Bronchial epithelial cell (primary cell): ENCODE results near the gene NEK11. TPM values are rescaled to one million over a fixed set of nuclear protein-coding genes. Genes with fewer than 3 reads are reported as not detected.
"Not testable (repeated sequence)": the region's sequence is repeated elsewhere in the genome, so short reads cannot be mapped to it uniquely, and the experiment has no call there.

Source experiments
- DNase-seq: peaks from one replicate; pipeline ENCODE4 v3.0.0-alpha.2; 2010; ENCODE audit warnings: low read depth
- FAIRE-seq: peaks from 2 replicates; lab custom pipeline; 2011; peaks lifted over from hg19 to GRCh38; lab: Jason Lieb, UNC
- H3K27me3 ChIP-seq: 2 replicates; pipeline ENCODE4 v1.5.1; 2011; ENCODE audit warnings: low read length; ENCODE audit not compliant: control insufficient read depth, insufficient read depth
- H3K36me3 ChIP-seq: 2 replicates; pipeline ENCODE4 v1.5.1; 2011; ENCODE audit warnings: low read length; ENCODE audit not compliant: control insufficient read depth, insufficient read depth
- H3K4me3 ChIP-seq: 2 replicates; pipeline ENCODE4 v1.5.1; 2011; ENCODE audit warnings: mild to moderate bottlenecking, low read depth, low read length, control low read depth
- CTCF ChIP-seq: IDR thresholded peaks from 2 replicates; pipeline ENCODE4 v1.5.1; 2011; ENCODE audit warnings: mild to moderate bottlenecking, moderate library complexity, low read length, control low read depth, inconsistent platforms; ENCODE audit not compliant: insufficient read depth, severe bottlenecking
- total RNA-seq: library from RNA; depleted of rRNA; stranded (reverse); fragments of >200 nt; gene quantifications from 2 replicates; pipeline ENCODE4 v1.2.1, GENCODE V29; 2014

Gene NEK11
- total RNA-seq, 1 donor from 2014 or later, result 2.1 TPM

GRCh38 chr3:131031660-131032059, 5.0 kb downstream of the NEK11 start:
- no peak for FAIRE-seq
- H3K4me3 ChIP-seq, result no peak overlapping the region
- no peak for TF ChIP-seq CTCF

GRCh38 chr3:131033480-131034080, 6.9 kb downstream of the NEK11 start:
- FAIRE-seq (no peak), DNase-seq (peak; percentile 66)
- Histone ChIP-seq H3K36me3 (no peaks in the 10 kb centered on the region), H3K4me3 (no peak overlapping the region), H3K27me3 (no peaks in the 10 kb centered on the region)
- peak; percentile 37 for TF ChIP-seq CTCF

More at GRCh38 chr3:131031660-131032059, 5.0 kb downstream of the NEK11 start:
- Histone ChIP-seq H3K36me3 (no peaks in the 10 kb centered on the region), H3K27me3 (no peaks in the 10 kb centered on the region)
- no peak for DNase-seq

GRCh38 chr3:131036200-131036816, 9.6 kb downstream of the NEK11 start:
- no peak for TF ChIP-seq CTCF
- H3K27me3 ChIP-seq, result no peaks in the 10 kb centered on the region
- H3K36me3 ChIP-seq, result no peaks in the 10 kb centered on the region
- FAIRE-seq, result no peak
- peak; percentile 55 for DNase-seq
- H3K4me3 ChIP-seq, result no peak overlapping the region

DNA sequence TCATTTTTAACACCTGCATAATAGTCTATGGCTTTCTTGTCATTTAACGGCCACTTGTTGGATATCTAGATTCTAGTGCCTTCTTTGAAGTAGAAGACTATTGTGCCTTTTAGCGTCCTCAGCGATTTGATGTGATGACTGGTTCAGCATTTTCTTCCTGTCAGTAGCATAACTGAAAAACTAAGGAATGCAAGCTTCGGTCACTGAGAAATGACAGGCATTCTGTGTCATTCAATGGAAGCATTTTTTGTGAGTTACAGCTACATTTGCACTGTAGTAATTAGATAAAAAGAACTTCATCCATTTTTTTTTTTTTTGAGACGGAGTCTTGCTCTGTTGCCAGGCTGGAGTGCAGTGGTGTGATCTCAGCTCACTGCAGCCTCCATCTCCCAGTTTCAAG, 10.3 kb downstream of the NEK11 start:
- Histone ChIP-seq H3K36me3 (no peaks in the 10 kb centered on the region), H3K4me3 (no peak overlapping the region), H3K27me3 (no peaks in the 10 kb centered on the region)
- no peak for TF ChIP-seq CTCF
- FAIRE-seq (no peak), DNase-seq (no peak)

GRCh38 chr3:131038326-131038725, 11.6 kb downstream of the NEK11 start:
- no peak for TF ChIP-seq CTCF
- Histone ChIP-seq H3K27me3 (no peaks in the 10 kb centered on the region), H3K36me3 (no peaks in the 10 kb centered on the region), H3K4me3 (no peak overlapping the region)
- FAIRE-seq (no peak), DNase-seq (no peak)

GRCh38 chr3:131042271-131042985, 15.8 kb downstream of the NEK11 start:
- H3K27me3 ChIP-seq, DNase-seq, H3K4me3 ChIP-seq, FAIRE-seq, H3K36me3 ChIP-seq: not testable (repeated sequence)
